IPS-15b (cell line): ENCODE data around the gene G6PC3.

ENCODE experiments used
- H3K27me3 ChIP-seq: one replicate; pipeline ENCODE4 v1.6.1; 2013; ENCODE audit warnings: low read length; ENCODE audit not compliant: control insufficient read depth, insufficient read depth
- H3K36me3 ChIP-seq: one replicate; pipeline ENCODE4 v1.6.1; 2013; ENCODE audit warnings: low read length; ENCODE audit not compliant: control insufficient read depth, insufficient read depth
- H3K4me1 ChIP-seq: one replicate; pipeline ENCODE4 v1.6.1; 2013; ENCODE audit warnings: mild to moderate bottlenecking, low read length; ENCODE audit not compliant: control insufficient read depth, insufficient read depth
- H3K4me3 ChIP-seq: one replicate; pipeline ENCODE4 v1.5.1; 2013; ENCODE audit warnings: low read depth, low read length
- H3K9ac ChIP-seq: one replicate; pipeline ENCODE4 v1.6.1; 2013; ENCODE audit warnings: low read depth, mild to moderate bottlenecking, low read length
- H3K9me3 ChIP-seq: one replicate; pipeline ENCODE4 v1.6.1; 2013; ENCODE audit warnings: mild to moderate bottlenecking, low read length; ENCODE audit not compliant: control insufficient read depth, insufficient read depth

The G6PC3 gene

DNA sequence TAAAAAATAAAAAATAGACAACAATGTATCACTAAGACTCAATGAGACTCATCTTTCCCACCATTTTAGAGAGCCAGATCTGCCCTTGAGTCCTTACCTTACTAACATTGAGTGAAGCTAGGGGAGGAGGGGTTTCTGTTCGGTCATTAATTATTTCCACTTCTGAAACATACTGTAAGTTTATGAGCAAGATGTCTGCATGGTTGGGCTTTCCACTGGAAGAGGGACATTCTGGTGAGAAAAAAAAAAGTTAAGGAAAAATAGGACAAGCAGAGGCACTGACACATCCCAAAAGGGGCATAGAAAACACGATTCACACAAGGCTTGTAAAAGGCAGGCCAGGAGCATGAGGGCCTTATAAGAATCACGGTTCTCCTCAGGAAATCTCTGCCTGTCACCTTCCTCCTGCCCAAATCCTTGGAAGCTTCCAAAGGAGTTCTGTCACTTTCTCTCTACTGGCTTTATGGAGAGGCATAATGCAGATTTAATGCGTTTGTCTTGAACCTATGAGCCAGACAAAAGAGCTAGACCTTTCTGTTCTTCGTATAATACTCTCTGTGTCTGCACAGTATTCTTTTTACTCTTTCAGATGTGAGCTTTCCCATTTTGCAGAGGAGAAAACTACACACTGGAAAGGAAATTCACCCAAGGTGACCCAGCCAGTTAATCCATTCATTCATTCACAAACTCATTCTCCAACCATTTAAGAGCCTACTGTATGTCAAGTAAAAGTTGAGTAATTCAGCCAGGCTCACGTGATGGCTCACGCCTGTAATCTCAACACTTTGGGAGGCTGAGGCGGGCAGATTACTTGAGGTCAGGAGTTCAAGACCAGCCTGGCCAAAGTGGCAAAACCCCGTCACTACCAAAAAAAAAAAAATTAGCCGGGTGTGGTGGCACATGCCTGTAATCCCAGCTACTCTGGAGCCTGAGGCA, 6.6 kb upstream of the G6PC3 start:
- H3K9ac ChIP-seq = peak overlapping the region; percentile 24
- H3K9me3 ChIP-seq = no peaks in the 10 kb centered on the region
- no peak overlapping the region for H3K4me3 ChIP-seq
- peaks cover 5% of the 10 kb centered on the region for H3K4me1 ChIP-seq
- H3K27me3 ChIP-seq = no peaks in the 10 kb centered on the region
- H3K36me3 ChIP-seq = peaks cover 30% of the 10 kb centered on the region

- peak overlapping the region; percentile 95 for H3K9ac ChIP-seq
- no peaks in the 10 kb centered on the region for H3K9me3 ChIP-seq
- H3K27me3 ChIP-seq = no peaks in the 10 kb centered on the region
- H3K4me1 ChIP-seq = peaks cover 5% of the 10 kb centered on the region
- H3K4me3 ChIP-seq = peak overlapping the region; percentile 97
- peaks cover 22% of the 10 kb centered on the region for H3K36me3 ChIP-seq
Observed at GRCh38 chr17:44065668-44066203, 4.8 kb upstream of the G6PC3 start.

- Histone ChIP-seq H3K4me1 (peaks cover 5% of the 10 kb centered on the region), H3K4me3 (peak within 1 kb of the TSS; percentile 97)
Observed at GRCh38 chr17:44066204-44066930, 4.2 kb upstream of the G6PC3 start, which contains the start of gene LSM12. Gene LSM12, minus strand, starts transcription at chr17:44066671. Its CDS starts 84 bp downstream, at chr17:44066587.

GRCh38 chr17:44067545-44067940, 3.0 kb upstream of the G6PC3 start:
- Histone ChIP-seq H3K4me3 (no peak overlapping the region), H3K36me3 (peaks cover 14% of the 10 kb centered on the region), H3K9me3 (no peaks in the 10 kb centered on the region), H3K27me3 (no peaks in the 10 kb centered on the region), H3K9ac (no peak overlapping the region), H3K4me1 (peaks cover 5% of the 10 kb centered on the region)

More at GRCh38 chr17:44066204-44066930, 4.2 kb upstream of the G6PC3 start, which contains the start of gene LSM12:
- peak within 1 kb of the TSS; percentile 95 for H3K9ac ChIP-seq
- H3K36me3 ChIP-seq = peaks cover 23% of the 10 kb centered on the region
- no peaks in the 10 kb centered on the region for H3K27me3 ChIP-seq
- H3K9me3 ChIP-seq = no peaks in the 10 kb centered on the region

- Histone ChIP-seq H3K9ac (peak overlapping the region; percentile 1), H3K4me3 (peak overlapping the region; percentile 66), H3K36me3 (peaks cover 7% of the 10 kb centered on the region), H3K27me3 (no peaks in the 10 kb centered on the region), H3K9me3 (no peaks in the 10 kb centered on the region), H3K4me1 (no peaks in the 10 kb centered on the region)
Observed at GRCh38 chr17:44069974-44070454, 521 bp upstream of the G6PC3 start.

GRCh38 chr17:44071198-44071520, 624 bp downstream of the G6PC3 start:
- peaks cover 18% of the 10 kb centered on the region for H3K36me3 ChIP-seq
- no peaks in the 10 kb centered on the region for H3K27me3 ChIP-seq
- peak overlapping the region; percentile 89 for H3K9ac ChIP-seq
- no peaks in the 10 kb centered on the region for H3K4me1 ChIP-seq
- peak overlapping the region; percentile 99 for H3K4me3 ChIP-seq
- H3K9me3 ChIP-seq = no peaks in the 10 kb centered on the region

DNA sequence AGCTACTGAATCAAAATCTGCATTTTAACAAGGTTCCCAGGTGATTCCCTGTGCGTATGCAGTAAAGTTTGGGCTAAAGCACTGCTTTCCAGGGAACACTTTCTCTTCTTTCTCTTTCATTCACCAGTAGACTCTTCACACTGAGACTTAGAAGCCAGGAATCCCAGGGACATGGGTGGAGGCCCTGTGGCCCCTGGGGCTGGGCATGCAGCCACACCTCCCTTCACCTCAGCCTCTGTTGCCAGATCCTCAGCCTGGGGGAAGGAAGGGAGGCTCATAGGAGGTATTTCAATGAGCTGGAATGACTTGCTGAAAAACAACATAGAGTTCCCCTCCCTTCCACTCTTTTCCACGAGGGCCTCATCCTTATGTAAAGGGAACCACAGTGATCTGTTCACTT, 1.2 kb downstream of the G6PC3 start:
- H3K36me3 ChIP-seq = peaks cover 20% of the 10 kb centered on the region
- H3K4me3 ChIP-seq = peak overlapping the region; percentile 99
- no peaks in the 10 kb centered on the region for H3K4me1 ChIP-seq
- peak overlapping the region; percentile 89 for H3K9ac ChIP-seq
- no peaks in the 10 kb centered on the region for H3K9me3 ChIP-seq
- H3K27me3 ChIP-seq = no peaks in the 10 kb centered on the region

DNA sequence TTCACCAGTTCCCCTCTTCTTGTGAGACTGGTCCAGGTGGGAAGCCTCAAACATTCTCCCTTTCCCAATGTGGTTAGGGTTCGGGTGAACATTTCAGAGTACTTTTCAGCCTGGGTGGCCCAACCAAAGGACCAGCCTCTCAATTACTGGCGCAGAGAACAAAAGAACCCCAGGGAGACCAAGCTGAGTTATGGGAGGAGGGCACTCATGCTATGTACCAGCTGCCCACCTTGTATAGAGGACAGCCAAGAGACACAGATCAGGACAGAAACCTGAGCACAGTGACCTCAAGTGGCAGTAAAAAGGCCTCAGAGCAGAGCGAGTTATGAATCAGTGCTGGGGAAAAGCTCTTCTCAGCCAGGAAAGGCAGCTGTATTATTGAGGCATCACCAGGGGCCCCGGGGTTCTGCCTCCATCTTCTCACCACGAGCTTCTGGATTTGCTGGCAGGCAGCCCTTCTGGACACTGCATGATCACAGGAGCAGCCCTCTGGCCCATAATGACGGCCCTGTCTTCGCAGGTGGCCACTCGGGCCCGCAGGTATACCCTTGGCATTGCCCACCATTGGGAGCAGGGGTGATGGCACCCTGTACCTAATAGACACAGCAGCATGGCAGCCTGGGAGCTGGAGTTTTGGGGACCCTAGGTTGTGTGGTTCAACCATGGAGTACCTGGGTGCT, 3.8 kb downstream of the G6PC3 start:
- H3K27me3 ChIP-seq = no peaks in the 10 kb centered on the region
- H3K36me3 ChIP-seq = peaks cover 35% of the 10 kb centered on the region
- no peak overlapping the region for H3K4me3 ChIP-seq
- no peaks in the 10 kb centered on the region for H3K9me3 ChIP-seq
- H3K9ac ChIP-seq = no peak overlapping the region
- no peaks in the 10 kb centered on the region for H3K4me1 ChIP-seq

- no peak overlapping the region for H3K4me3 ChIP-seq
- no peaks in the 10 kb centered on the region for H3K9me3 ChIP-seq
- peaks cover 37% of the 10 kb centered on the region for H3K36me3 ChIP-seq
- no peaks in the 10 kb centered on the region for H3K4me1 ChIP-seq
- no peak overlapping the region for H3K9ac ChIP-seq
- H3K27me3 ChIP-seq = no peaks in the 10 kb centered on the region
Observed at GRCh38 chr17:44074911-44075285, 4.4 kb downstream of the G6PC3 start.

- no peaks in the 10 kb centered on the region for H3K4me1 ChIP-seq
- H3K4me3 ChIP-seq = no peak overlapping the region
- H3K9me3 ChIP-seq = no peaks in the 10 kb centered on the region
- H3K9ac ChIP-seq = no peak overlapping the region
- H3K36me3 ChIP-seq = peaks cover 44% of the 10 kb centered on the region
- H3K27me3 ChIP-seq = no peaks in the 10 kb centered on the region
Observed at GRCh38 chr17:44075598-44076293, 5.2 kb downstream of the G6PC3 start.
